HepG2 (cell line): ENCODE measurements around the gene WDR89. TPM values are rescaled to one million over a fixed set of nuclear protein-coding genes. Genes with fewer than 3 reads are reported as not detected.

Experiments used
- DNMT3B ChIP-seq: conservative IDR thresholded peaks from 2 replicates; pipeline ENCODE4 v1.6.1; 2016; ENCODE audit warnings: missing biosample characterization, control low read depth
- HMGXB4 ChIP-seq, 2 experiments: sonication (generic) in 1 of 2; formaldehyde crosslinking in 1 of 2; IDR thresholded peaks; 2 replicates each; pipeline versions ENCODE4 v1.4.0 to v1.6.1; 2018 to 2020; ENCODE audit warnings: missing genetic modification reagents in 2 of 2, borderline replicate concordance in 1 of 2, low read depth in 1 of 2, mild to moderate bottlenecking in 1 of 2, missing biosample characterization in 1 of 2
- JUNB ChIP-seq: sonication (generic); formaldehyde crosslinking; IDR thresholded peaks from 2 replicates; pipeline ENCODE4 v1.8.0; 2022; ENCODE audit warnings: missing genetic modification reagents, mild to moderate bottlenecking, borderline replicate concordance
- NR0B2 ChIP-seq: sonication (generic); formaldehyde crosslinking; IDR thresholded peaks from 2 replicates; pipeline ENCODE4 v1.4.0; 2020; ENCODE audit warnings: mild to moderate bottlenecking, missing genetic modification reagents
- NR2F2 ChIP-seq: IDR thresholded peaks from 2 replicates; pipeline ENCODE4 v1.6.1; 2012; ENCODE audit warnings: low read depth, inconsistent platforms, borderline replicate concordance
- PITX1 ChIP-seq: sonication (generic); formaldehyde crosslinking; IDR thresholded peaks from 2 replicates; pipeline ENCODE4 v1.5.1; 2020; ENCODE audit warnings: mild to moderate bottlenecking, missing genetic modification reagents
- XBP1 ChIP-seq: sonication (generic); formaldehyde crosslinking; IDR thresholded peaks from 2 replicates; pipeline ENCODE4 v1.5.0; 2020; ENCODE audit warnings: missing genetic modification reagents
- ZNF775 ChIP-seq: sonication (generic); formaldehyde crosslinking; IDR thresholded peaks from 2 replicates; pipeline ENCODE4 v1.4.0; 2020; ENCODE audit warnings: missing genetic modification reagents, mild to moderate bottlenecking, moderate library complexity, borderline replicate concordance
- polyA plus RNA-seq, 8 experiments: library from polyadenylated mRNA; depleted of rRNA in 3 of 8; stranded (reverse) in 7 of 8; unstranded in 1 of 8; fragments of >200 nt; fragmentation: Illumina TruSeq in 4 of 8; extraction: Trizol in 4 of 8; gene quantifications; 2 replicates each; pipeline versions ENCODE4 v1.2.1 to v1.2.3, GENCODE V29; 2011 to 2016; ENCODE audit warnings: low read depth in 4 of 8, missing spikeins in 1 of 8, mixed read lengths in 1 of 8; ENCODE audit not compliant: insufficient read depth in 1 of 8
- total RNA-seq, 5 experiments: library from RNA; depleted of rRNA; stranded (reverse); fragments of >200 nt; fragmentation: Illumina TruSeq; extraction: Trizol; gene quantifications; 2 replicates each; pipeline ENCODE4 v1.2.3, GENCODE V29; 2016; ENCODE audit warnings: low read depth in 1 of 5
- TF ChIP-seq, protein P1 (sequence below): sonication (generic); formaldehyde crosslinking; IDR thresholded peaks from 2 replicates; pipeline ENCODE4 v1.8.0; 2022; ENCODE audit warnings: mild to moderate bottlenecking, missing genetic modification reagents

The WDR89 gene
- total and polyA plus RNA-seq, 2 of the 13 experiments (the other 11 are each of a cell fraction or from before 2014, with no cell fraction given): 5.2 to 20.1 TPM

DNA sequence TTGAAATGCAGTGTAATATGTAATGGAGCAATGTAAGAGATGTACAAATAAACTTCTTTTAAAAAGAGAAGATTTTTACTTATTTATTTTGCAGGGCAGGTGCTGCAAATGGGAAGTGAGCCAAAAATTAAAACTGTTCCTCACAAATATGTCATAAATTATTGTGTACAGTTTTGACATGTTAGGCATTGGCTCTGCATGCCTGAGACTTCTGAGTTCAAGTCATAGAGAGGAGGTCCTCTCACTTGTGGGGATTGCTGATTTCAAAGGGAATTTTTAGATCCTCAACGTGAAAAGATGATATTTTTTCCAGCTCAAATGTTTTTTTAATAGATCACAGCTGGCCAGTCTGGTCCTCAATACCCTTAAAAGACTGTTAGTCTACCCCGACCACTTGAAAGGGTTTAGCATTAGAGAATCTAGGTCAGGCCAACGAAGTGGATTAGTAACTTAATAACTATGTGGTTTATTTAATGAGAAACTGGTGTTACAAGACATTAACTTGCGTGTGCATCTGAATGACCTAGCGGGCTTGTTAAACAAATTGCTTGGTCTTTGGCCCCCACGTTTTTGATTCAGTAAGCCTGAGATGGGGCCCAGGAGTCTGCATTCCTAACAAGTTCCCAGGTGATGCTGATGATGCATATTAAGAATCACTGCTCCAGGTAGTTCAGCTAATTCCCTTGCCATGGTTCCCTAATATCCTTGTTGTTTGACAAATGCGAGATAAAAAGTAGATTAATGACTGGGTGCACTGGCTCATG is 30.9 kb upstream of the WDR89 start (continued):
- TF ChIP-seq NR0B2: no peak
- no peak for TF ChIP-seq XBP1 (CRISPR knock-in tag)
- no peak for TF ChIP-seq NR2F2
- TF ChIP-seq DNMT3B (CRISPR knock-in tag): no peak
- no peak for TF ChIP-seq ZNF775 (CRISPR knock-in tag)
- TF ChIP-seq, protein P1, sequence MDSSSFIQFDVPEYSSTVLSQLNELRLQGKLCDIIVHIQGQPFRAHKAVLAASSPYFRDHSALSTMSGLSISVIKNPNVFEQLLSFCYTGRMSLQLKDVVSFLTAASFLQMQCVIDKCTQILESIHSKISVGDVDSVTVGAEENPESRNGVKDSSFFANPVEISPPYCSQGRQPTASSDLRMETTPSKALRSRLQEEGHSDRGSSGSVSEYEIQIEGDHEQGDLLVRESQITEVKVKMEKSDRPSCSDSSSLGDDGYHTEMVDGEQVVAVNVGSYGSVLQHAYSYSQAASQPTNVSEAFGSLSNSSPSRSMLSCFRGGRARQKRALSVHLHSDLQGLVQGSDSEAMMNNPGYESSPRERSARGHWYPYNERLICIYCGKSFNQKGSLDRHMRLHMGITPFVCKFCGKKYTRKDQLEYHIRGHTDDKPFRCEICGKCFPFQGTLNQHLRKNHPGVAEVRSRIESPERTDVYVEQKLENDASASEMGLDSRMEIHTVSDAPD (CRISPR knock-in tag): no peak
- TF ChIP-seq HMGXB4 (CRISPR knock-in tag; IDR thresholded peaks at IDR 0.05; ENCODE audit: borderline replicate concordance in 1 of 2, low read depth in 1 of 2): no peak
- TF ChIP-seq JUNB: no peak
- TF ChIP-seq PITX1: no peak
